Measurements from ENCODE around the gene MACROD2.

Gene MACROD2

GRCh38 chr20:15439551-15439950 lies 1444.2 kb downstream of the MACROD2 start:
- DNase-seq (ENCODE audit: extremely low read depth, low read depth): no peak
- no peak for TF ChIP-seq CTCF (IDR thresholded peaks at IDR 0.05; ENCODE audit: low read depth, low read length)

GRCh38 chr20:15440049-15440820 lies 1444.9 kb downstream of the MACROD2 start:
- TF ChIP-seq CTCF (IDR thresholded peaks at IDR 0.05; ENCODE audit: low read depth, low read length): no peak

GRCh38 chr20:15445056-15445840 lies 1449.9 kb downstream of the MACROD2 start:
- no peak for TF ChIP-seq CTCF (IDR thresholded peaks at IDR 0.05; ENCODE audit: low read depth, low read length)
- DNase-seq (ENCODE audit: extremely low read depth, low read depth): no peak

More at GRCh38 chr20:15440049-15440820, 1444.9 kb downstream of the MACROD2 start:
- DNase-seq (ENCODE audit: extremely low read depth, low read depth): no peak

- no peak for TF ChIP-seq CTCF (IDR thresholded peaks at IDR 0.05; ENCODE audit: low read depth, low read length)
- no peak for DNase-seq (ENCODE audit: extremely low read depth, low read depth)
Measured at GRCh38 chr20:15446373-15446772, 1451.1 kb downstream of the MACROD2 start.

GRCh38 chr20:15447549-15447948 lies 1452.2 kb downstream of the MACROD2 start:
- DNase-seq (ENCODE audit: extremely low read depth, low read depth): no peak
- no peak for TF ChIP-seq CTCF (IDR thresholded peaks at IDR 0.05; ENCODE audit: low read depth, low read length)

- DNase-seq (ENCODE audit: extremely low read depth, low read depth): no peak
- TF ChIP-seq CTCF (IDR thresholded peaks at IDR 0.05; ENCODE audit: low read depth, low read length): no peak
Measured at GRCh38 chr20:15449061-15449460, 1453.7 kb downstream of the MACROD2 start.

- DNase-seq (ENCODE audit: extremely low read depth, low read depth): no peak
- no peak for TF ChIP-seq CTCF (IDR thresholded peaks at IDR 0.05; ENCODE audit: low read depth, low read length)
Measured at GRCh38 chr20:15451241-15451640, 1455.9 kb downstream of the MACROD2 start.

Measured in AG09319 (cell line).